ENCODE data around the gene KLK7.
"Not testable (repeated sequence)": the region's sequence is repeated elsewhere in the genome, so short reads cannot be mapped to it uniquely, and the experiment has no call there.

The KLK7 gene

GRCh38 chr19:50975766-50976165 lies 8.0 kb downstream of the KLK7 start:
- DNase-seq (ENCODE audit: low read depth) = no peak

DNA sequence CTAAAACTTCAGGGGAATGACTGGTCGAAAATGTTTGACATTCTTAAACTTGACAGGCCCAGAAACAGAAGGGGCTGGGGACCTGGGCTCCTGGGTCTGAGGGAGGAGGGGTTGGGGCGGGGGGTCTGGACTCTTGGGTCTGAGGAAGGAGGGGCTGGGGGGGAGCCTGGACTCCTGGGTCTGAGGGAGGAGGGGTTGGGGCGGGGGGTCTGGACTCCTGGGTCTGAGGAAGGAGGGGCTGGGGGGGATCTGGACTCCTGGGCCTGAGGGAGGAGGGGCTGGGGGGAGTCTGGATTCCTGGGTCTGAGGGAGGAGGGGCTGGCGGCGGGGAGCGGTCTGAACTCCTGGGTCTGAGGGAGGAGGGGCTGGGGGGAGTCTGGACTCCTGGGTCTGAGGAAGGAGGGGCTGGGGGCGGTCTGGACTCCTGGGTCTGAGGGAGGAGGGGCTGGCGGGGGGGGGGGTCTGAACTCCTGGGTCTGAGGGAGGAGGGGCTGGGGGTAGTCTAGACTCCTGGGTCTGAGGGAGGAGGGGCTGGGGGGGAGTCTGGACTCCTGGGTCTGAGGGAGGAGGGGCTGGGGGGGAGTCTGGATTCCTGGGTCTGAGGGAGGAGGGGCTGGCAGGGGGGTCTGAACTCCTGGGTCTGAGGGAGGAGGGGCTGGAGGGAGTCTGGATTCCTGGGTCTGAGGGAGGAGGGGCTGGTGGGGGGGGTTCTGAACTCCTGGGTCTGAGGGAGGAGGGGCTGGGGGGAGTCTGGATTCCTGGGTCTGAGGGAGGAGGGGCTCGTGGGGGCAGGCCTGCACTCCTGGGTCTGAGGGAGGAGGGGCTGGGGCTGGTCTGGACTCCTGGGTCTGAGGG lies 8.8 kb downstream of the KLK7 start:
- no peak for DNase-seq (ENCODE audit: low read depth)

DNA sequence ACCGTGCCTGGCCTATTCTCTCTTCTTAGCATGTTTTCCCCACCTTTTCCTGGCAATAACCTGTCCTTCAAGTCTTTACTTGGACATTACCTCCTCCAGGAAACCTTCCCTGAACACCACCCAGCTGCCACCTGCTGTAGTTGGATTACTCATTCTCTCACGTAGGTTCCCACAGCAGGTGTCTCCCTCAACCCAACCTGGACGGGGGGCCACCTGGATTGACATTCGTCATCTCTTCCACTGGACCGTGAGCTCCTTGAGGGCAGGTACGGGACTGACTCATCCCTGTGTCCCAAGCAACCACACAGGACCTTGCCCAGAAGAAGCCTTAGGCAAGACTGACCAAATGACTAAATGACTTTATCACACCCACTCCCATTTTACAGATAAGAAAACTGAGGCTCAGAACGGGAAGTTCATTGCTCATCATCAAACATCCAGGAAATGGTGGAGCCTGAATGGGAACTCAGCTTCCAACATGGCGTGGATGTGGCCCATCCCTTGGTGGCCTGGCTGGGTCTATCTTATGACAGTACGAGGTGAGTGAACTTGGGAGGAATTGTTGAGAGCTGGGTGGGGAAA lies 10.8 kb downstream of the KLK7 start:
- DNase-seq (ENCODE audit: low read depth) = no peak

GRCh38 chr19:50969810-50970209 lies 13.9 kb downstream of the KLK7 start:
- DNase-seq (ENCODE audit: low read depth) = not testable (repeated sequence)

DNA sequence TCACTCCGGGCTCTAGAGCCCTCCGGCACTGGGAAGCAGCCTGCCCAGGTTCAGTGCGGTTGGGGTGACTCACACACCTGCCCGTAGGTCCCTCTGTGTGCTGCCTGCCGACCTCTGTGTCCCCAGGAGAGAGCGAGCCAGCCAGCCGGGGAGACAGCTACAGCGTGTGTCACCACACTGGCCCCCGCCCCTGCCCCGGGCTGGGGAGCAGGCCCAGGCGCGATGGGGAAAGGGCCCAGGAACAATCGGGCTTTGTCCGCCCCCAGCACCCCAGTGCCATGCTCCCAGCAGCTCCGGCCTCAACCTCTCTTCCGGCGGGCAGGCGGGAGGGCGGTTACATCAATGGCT lies 14.3 kb downstream of the KLK7 start, which contains the start of gene KLK6:
TSS of gene KLK6 (minus strand) at position 179 of the 348 bp plus-strand sequence. CDS start 1,487 bp downstream, outside the sequence.
- no peak for DNase-seq (ENCODE audit: low read depth)

- DNase-seq (ENCODE audit: low read depth) = no peak
Measured at GRCh38 chr19:50968716-50969412, 14.9 kb downstream of the KLK7 start.

- no peak for DNase-seq (ENCODE audit: low read depth)
Measured at GRCh38 chr19:50967929-50968715, 15.6 kb downstream of the KLK7 start.

DNA sequence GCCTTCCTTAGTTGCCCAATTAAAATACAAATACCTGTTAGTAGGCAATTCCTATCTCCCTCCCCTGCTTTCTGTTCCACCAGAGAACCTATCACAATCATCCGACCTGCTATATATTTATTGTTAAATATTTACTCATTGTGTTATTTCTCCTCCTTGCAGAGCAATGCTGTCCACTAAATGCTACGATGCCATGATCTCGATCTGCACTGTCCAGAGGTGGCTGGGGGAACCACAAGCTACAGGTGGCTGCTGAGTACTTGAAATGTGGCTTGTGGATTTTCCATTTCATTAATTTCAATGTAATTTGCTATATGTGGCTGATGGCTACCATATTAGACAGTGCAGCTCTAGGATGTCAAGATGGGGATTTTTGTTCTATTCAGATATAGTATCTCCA lies 19.5 kb downstream of the KLK7 start:
- no peak for DNase-seq (ENCODE audit: low read depth)

GRCh38 chr19:50963381-50963780 lies 20.3 kb downstream of the KLK7 start:
- no peak for DNase-seq (ENCODE audit: low read depth)

GRCh38 chr19:50962245-50962644 lies 21.5 kb downstream of the KLK7 start:
- no peak for DNase-seq (ENCODE audit: low read depth)

DNA sequence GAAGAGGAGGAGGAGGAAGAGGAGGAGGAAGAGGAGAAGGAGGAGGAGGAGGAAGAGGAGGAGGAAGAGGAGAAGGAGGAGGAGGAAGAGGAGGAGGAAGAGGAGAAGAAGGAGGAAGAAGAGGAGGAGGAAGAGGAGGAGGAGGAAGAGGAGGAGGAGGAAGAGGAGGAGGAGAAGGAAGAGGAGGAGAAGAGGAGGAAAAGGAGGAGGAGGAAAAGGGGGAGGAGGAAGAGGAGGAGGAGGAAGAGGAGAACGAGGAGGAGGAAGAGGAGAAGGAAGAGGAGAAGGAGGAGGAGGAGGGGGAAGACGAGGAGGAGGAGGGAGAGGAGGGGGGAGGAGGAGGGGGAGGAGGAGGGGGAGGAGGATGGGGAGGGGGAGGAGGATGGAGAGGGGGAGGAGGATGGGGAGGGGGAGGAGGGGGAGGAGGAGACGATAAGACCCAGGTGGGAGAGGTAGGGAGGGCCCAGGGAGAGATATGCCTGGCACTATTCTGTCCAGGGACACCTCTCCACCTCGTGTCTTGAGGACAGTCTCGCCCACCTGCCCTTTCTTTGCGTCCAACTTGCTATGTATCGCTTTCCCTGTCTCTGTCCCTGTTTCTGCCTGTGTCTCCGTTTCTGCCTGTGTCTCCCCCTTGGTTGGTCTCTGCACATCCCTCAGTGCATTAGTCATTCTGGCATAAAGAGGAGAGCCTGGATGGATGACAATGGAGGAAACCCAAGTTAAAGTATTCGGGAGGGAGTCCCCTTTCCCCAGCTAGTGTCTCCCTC lies 23.8 kb downstream of the KLK7 start:
- no peak for DNase-seq (ENCODE audit: low read depth)

- no peak for DNase-seq (ENCODE audit: low read depth)
Measured at GRCh38 chr19:50957587-50957986, 26.1 kb downstream of the KLK7 start.

DNA sequence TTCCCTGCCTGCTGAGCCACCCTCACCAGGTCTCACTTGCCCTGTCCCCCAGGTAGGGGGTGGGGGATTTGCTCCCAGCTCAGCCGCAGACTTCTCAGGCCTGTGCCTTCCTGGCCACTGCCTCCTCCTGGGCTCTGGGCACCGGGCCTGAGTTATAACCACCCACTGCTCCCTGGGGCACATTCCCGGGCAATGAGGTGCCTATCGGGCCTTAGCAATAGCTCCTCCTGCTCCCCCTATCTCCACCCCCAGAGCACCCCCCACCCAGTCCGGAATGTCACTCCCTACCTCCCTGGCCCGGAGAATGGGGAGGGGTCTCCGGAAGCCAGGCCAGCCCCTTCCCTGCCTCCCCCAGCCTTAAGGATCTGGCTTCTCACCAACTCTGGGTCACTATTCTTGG lies 30.8 kb downstream of the KLK7 start, which contains the start of gene KLK5:
TSS of gene KLK5 (minus strand) at position 129 of the 400 bp plus-strand sequence. CDS start 381 bp downstream, outside the sequence.
- no peak for DNase-seq (ENCODE audit: low read depth)

GRCh38 chr19:50949861-50950260 lies 33.9 kb downstream of the KLK7 start:
- DNase-seq (ENCODE audit: low read depth) = no peak

GRCh38 chr19:50947123-50947522 lies 36.6 kb downstream of the KLK7 start:
- no peak for DNase-seq (ENCODE audit: low read depth)

DNA sequence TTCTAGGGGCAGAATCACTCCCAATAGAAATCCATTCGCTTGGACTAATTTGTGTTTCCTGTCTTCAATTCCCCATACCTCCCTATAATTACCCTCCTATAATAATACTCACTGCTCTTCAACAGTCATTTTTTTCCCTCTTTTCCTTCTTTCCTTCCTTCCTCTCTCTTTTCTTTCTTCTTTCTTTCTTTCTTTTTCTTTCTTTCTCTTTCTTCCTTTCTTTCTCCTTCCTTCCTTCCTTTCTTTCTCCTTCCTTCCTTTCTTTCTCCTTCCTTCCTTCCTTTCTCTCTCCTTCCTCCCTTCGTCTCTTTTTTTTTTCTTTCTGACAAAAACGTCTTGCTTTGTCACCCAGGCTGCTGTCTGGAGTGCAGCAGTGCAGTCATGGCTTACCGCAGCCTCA lies 38.9 kb downstream of the KLK7 start:
- DNase-seq (ENCODE audit: low read depth) = no peak

DNA sequence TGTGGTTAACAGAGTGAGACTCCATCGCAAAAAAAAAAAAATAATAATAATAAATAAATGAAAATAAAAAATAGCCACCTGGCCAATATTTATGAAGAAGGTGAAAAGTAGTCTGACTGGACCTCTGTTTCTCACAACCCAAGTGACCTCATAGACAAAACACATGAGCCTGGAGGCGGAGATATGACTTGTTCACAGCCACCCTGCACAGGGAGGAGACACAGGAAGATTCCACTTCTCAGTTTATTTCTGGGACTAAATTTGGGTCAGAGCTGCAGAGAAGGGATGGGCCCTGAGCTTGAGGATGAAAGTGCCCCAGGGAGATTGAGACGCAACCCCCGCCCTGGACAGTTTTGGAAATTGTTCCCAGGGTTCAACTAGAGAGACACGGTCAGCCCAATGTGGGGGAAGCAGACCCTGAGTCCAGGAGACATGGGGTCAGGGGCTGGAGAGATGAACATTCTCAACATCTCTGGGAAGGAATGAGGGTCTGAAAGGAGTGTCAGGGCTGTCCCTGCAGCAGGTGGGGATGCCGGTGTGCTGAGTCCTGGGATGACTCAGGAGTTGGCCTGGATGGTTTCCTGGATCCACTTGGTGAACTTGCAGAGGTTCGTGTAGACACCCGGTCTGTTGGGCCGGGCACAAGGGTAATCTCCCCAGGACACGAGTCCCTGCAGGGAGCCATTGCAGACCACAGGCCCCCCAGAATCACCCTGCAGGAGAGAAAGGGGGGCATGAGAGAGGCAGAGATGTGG lies 40.5 kb downstream of the KLK7 start:
- DNase-seq (ENCODE audit: low read depth) = no peak

DNA sequence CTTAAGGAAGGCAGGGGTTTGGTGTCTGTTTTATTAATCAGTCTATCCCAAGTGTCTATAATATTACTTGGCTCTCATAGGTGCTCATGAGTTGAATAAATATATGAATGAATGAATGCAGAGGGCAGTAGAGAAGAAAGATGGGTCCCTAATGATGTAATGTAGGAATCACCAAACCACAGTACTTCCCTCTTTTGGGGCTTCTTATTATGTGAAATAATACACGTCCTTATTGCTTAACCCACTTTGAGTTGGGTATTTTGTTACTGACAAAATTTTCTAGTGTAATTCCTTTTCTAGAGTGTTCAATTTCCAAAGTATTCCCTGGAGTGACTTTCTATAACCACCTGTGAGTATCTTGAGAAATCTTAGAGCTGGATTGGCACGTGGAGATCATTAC lies 44.1 kb downstream of the KLK7 start:
- no peak for DNase-seq (ENCODE audit: low read depth)

- no peak for DNase-seq (ENCODE audit: low read depth)
Measured at GRCh38 chr19:50933640-50934039, 50.1 kb downstream of the KLK7 start.

DNA sequence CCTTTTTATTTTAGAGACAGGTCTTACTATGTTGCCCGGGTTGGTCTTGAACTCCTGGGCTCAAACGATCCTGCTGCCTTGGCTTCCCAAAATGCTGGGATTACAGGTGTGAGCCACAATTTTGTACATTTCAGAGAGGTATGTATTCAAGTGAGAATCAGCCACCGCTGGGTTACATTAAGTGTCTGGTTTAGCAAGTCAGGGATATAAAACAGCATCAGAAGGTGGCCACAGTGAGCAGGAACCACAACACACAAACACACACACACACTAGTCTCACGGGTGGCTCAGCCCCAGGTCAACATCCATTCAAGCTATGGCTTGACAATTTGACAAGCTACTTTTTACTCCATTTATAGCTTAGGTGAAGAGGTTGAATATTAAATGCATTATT lies 51.0 kb downstream of the KLK7 start:
- DNase-seq (ENCODE audit: low read depth) = no peak
